Esophagus squamous epithelium (tissue), 4 donors: Measurements from ENCODE around the gene PHKB.

Experiments
- POLR2A ChIP-seq, 4 donors: fragments of 450-650 bp; IDR thresholded peaks; one replicate each; pipeline ENCODE4 v1.6.1; 2017; ENCODE audit warnings: antibody characterized with exemption in 4 of 4, mild to moderate bottlenecking in 4 of 4, moderate library complexity in 3 of 4
- TF ChIP-seq, protein P1 (sequence below), 6 experiments: fragments of 450-650 bp in 4 of 6; fragments of 200-600 bp in 2 of 6; sonication (generic) in 2 of 6; IDR thresholded peaks; one replicate each; pipeline ENCODE4 v1.5.1; 2016 to 2019; ENCODE audit warnings: antibody characterized with exemption in 6 of 6, mild to moderate bottlenecking in 4 of 6, moderate library complexity in 4 of 6

DNA sequence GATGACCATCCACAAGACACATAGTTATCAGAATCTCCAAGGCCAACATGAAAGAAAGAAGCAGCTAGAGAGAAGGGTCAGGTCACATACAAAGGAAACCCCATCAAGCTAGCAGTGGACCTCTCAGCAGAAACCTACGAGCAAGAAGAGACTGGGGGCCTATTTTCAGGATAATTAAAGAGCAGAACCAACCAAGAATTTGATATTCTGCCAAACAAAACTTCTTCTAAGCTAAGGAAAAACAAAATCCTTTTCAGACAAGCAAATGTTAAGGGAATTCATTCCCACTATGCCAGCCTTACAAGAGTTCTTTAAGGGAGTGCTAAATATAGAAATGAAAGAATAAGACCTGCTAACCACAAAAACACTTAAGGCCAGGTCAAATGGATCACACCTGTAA, 48.1 kb upstream of the PHKB start:
- TF ChIP-seq, protein P1, sequence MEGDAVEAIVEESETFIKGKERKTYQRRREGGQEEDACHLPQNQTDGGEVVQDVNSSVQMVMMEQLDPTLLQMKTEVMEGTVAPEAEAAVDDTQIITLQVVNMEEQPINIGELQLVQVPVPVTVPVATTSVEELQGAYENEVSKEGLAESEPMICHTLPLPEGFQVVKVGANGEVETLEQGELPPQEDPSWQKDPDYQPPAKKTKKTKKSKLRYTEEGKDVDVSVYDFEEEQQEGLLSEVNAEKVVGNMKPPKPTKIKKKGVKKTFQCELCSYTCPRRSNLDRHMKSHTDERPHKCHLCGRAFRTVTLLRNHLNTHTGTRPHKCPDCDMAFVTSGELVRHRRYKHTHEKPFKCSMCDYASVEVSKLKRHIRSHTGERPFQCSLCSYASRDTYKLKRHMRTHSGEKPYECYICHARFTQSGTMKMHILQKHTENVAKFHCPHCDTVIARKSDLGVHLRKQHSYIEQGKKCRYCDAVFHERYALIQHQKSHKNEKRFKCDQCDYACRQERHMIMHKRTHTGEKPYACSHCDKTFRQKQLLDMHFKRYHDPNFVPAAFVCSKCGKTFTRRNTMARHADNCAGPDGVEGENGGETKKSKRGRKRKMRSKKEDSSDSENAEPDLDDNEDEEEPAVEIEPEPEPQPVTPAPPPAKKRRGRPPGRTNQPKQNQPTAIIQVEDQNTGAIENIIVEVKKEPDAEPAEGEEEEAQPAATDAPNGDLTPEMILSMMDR (IDR thresholded peaks at IDR 0.05) = no peak
- no peak for TF ChIP-seq POLR2A (IDR thresholded peaks at IDR 0.05)
